ENCODE measurements around the gene HS3ST6.

DNA sequence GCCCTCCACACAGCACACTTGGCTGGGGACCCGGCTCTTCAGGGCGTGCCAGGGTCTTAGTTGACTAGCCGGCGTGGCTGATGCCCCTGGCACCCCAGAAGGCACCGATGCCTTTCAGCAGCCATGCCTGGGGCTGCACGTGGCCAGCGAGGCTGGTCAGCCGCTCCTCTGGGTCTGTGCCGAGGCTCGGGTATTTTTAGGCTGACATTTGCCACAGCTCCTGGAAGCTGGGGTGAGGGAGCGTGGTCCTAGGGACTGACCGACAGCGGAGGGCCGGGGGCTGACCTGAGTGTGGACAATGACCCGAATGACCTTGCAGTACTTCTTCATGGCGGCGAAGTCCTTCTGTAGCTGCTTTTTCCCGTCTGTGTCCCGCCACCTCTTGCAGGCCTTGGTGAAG, 32.3 kb upstream of the HS3ST6 start:
- TF ChIP-seq, protein P1, sequence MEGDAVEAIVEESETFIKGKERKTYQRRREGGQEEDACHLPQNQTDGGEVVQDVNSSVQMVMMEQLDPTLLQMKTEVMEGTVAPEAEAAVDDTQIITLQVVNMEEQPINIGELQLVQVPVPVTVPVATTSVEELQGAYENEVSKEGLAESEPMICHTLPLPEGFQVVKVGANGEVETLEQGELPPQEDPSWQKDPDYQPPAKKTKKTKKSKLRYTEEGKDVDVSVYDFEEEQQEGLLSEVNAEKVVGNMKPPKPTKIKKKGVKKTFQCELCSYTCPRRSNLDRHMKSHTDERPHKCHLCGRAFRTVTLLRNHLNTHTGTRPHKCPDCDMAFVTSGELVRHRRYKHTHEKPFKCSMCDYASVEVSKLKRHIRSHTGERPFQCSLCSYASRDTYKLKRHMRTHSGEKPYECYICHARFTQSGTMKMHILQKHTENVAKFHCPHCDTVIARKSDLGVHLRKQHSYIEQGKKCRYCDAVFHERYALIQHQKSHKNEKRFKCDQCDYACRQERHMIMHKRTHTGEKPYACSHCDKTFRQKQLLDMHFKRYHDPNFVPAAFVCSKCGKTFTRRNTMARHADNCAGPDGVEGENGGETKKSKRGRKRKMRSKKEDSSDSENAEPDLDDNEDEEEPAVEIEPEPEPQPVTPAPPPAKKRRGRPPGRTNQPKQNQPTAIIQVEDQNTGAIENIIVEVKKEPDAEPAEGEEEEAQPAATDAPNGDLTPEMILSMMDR (IDR thresholded peaks at IDR 0.05): no peak
- no peak for TF ChIP-seq POLR2A (IDR thresholded peaks at IDR 0.05)
